ENCODE measurements around the gene CADPS2.

GRCh38 chr7:122902751-122903495, 16.7 kb upstream of the CADPS2 start:
- no peak for TF ChIP-seq POLR2AphosphoS5 (IDR thresholded peaks at IDR 0.05; ENCODE audit: low read depth, low read length)
- TF ChIP-seq TAF1 (IDR thresholded peaks at IDR 0.05; ENCODE audit: borderline replicate concordance, insufficient read depth, low read length), result no peak
- TF ChIP-seq SIN3A (IDR thresholded peaks at IDR 0.05; ENCODE audit: borderline replicate concordance, insufficient read depth, low read length), result no peak

All from PFSK-1 (cell line).